Left renal pelvis (tissue), 4 donors: ENCODE measurements around the gene HLX. TPM values are rescaled to one million over a fixed set of nuclear protein-coding genes. Genes with fewer than 3 reads are reported as not detected.

ENCODE experiments used
- DNase-seq, 4 donors: peaks; one replicate each; pipeline ENCODE4 v3.0.0-alpha.2; 2013; ENCODE audit warnings: low read depth in 4 of 4, low spot score in 3 of 4
- polyA plus RNA-seq, 4 donors: library from polyadenylated mRNA; unstranded; fragments of 120-200 nt; gene quantifications; one replicate each; pipeline ENCODE4 v1.2.1, GENCODE V29; 2013; ENCODE audit not compliant: insufficient read length in 4 of 4

HLX gene
- polyA plus RNA-seq, 4 donors: 8.3 to 11.2 (median 9.6) TPM

DNA sequence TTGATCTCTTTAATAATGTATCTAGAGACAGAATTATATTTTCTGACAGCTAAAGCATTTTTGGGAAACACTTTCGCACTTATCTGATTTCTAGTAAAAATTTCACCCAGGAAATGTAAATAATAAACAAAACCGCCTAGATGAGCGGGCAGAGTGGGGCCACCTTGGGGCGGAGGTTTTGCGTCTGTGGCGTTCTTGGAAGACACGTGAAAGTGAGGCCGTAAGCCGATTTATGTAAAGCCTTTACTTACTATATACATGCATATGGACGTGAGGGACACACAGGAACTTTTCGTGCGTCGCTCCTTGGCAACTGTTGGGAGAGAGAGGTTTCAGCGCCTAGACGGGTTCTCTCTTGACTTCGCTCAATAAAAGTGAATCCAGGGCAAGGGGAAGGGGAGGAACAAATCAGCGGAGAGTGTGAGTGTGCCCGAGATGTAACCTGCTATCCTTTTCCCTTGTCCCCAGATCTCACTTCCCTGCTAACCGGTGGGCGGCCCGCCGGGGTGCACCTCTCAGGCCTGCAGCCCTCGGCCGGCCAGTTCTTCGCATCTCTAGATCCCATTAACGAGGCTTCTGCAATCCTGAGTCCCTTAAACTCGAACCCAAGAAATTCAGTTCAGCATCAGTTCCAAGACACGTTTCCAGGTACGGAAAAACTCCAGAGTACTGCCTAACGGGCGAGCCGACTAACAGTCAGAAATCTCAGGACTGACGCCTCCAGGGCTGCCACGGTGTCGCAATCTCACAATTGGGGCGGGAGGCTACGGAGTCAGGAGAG, 1.7 kb downstream of the HLX start:
- no peak for DNase-seq

DNA sequence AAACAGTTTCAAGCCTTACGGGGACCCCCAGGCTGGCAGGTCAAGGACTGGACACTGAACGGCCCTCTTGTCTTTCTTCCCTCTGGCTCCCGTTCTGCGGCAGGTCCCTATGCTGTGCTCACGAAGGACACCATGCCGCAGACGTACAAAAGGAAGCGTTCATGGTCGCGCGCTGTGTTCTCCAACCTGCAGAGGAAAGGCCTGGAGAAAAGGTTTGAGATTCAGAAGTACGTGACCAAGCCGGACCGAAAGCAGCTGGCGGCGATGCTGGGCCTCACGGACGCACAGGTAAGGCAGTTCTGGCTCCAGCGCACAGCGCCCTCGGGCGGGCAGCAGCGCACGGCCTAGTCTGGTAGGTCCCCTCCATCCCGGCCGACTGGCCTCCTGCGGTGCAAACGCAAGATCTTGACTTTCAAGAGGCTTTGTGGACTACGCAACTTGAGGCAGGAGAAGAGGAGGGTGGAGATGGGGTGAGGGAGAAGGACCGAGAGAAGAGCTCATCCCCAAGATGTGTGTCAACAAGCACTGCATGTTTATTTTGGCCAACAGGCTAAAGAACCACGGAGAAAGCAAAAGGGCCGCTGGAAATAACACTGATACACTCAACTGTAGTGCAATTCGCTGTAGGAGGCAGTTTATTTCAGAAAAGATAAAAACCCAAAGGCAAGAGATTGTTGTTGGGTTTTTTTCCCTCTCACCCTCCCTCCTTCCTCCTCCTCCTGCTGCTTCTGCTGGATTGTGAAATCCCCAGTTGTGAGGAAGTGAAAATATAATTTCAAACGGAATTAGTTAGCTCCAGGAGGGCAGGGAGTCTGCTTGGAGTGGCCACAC, 3.0 kb downstream of the HLX start:
- no peak for DNase-seq

DNA sequence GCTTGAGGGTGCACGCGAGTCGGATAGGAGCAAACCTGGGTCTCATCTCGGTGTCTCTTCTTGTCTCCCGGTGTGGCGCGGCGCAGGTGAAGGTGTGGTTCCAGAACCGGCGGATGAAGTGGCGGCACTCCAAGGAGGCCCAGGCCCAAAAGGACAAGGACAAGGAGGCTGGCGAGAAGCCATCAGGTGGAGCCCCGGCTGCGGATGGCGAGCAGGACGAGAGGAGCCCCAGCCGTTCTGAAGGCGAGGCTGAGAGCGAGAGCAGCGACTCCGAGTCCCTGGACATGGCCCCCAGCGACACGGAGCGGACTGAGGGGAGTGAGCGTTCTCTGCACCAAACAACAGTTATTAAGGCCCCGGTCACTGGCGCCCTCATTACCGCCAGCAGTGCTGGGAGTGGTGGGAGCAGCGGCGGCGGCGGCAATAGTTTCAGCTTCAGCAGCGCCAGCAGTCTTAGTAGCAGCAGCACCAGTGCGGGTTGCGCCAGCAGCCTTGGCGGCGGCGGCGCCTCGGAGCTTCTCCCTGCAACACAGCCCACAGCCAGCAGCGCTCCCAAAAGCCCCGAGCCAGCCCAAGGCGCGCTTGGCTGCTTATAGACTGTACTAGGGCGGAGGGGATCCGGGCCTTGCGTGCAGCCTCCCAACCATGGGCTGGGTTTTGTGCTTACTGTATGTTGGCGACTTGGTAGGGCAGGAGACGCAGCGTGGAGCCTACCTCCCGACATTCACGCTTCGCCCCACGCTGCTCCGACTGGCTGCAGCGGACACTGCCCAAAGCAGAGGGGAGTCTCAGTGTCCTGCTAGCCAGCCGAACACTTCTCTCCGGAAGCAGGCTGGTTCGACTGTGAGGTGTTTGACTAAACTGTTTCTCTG, 5.1 kb downstream of the HLX start:
- no peak for DNase-seq

DNA sequence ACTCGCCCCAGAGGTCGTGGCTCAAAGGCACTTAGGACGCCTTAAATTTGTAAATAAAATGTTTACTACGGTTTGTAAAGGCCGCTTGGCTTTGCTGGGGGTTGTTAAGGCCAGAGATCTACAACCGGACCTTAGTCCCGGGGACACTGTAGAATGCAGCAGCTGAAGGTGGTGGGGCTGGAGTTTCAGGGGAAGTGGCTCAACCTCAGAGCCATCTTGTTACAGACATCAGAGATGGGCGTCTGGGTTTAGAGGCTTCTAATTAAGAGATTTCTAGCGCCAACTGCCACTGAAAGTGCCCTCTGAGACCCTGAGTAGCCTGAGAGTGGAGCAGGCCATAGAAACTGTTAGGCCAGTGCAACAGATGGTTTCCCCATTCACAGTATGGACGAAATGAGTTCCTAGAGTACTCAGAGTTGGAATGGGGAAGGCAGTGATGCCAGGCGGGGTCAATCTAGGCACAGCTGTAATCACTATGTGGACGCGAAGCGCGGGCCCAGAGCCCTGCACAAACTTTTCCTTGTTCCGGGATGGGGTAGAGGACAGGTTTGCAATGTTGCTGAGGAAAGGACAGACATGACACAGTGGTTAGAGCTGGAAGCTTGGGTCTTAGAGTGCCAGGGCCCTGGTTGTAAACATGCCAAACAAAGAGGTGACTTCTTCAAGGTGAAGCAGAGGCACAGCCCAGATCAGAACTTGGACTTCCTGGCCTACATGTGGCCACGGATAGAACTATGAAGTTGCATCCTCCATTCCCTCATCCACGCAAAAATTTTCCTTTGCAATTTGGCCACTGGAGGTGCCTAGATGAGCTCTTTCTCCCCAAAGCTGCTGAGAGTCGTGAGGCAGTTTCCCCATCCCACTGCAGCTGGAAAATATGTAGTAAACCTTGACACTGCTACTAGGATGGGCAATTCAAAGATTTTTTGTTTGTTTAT, 6.0 kb downstream of the HLX start:
- no peak for DNase-seq

DNA sequence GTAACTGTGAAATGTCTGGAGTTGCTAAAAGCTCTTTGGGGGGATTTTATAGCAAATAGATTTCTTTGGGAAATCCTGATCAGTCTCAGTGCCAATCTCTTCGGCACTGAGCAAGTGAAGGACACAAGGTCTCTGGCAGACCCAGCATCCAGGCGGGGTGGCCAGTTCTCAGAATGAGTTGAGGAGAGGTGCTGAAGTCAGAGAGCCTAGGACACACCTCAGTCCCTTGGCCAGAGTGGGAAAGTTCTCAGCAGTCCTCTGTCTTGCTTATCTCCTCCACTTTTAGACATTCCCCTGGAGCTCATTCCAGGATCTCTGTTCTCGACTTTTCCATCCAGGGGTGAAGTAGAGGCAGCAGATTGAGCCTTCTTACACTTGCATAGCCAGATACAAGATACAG, 6.7 kb downstream of the HLX start:
- DNase-seq: no peak

DNA sequence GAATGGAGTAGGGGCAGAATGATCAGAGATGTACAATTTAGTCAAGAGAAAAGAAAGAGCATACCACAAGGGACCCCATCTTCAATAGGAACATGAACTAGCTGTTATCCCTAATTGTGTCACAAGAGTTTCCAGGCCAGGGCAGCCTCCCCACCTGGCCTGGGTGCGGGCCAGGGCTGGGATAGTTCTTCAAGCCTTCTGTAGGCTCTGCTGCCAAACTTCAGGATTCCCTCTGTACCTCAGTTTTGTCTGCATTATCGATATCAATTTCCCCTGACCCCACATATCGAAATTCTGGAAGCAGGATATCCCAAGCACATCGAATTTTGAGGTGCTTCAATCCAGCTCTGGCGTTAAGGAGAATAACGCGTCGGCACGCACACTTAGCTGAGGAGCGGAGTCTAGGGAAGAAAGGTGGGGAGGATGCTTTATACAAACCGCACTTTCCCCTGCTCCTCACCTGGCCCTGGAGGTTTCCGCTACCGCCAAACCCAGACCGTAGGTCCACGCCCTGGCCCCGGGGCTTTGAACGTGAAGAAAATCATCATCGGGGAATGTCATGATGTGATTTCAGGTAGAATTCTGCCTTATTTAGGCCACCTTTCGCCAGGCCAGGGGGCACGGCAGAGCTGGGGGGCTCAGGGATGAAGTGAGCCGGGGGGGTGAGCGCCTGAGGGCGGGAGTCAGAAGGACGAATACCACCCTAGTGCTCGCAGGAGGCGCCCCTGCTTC, 7.4 kb downstream of the HLX start:
- DNase-seq: no peak

DNA sequence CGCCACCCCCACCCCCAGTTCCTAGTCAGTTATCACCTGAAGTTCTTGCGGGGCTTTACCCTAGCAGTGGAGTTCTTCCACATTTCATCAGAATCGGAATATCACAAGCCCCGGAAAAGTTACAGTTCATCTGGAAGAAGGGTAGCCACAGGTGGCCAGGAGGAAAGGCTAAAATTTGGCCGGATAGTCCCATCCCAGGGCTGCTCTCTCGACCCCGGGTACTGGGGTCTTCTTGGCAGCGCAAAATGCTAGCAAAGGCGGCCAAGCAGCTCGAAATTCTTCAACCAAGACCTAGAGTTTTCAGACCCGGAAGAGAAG, 7.9 kb downstream of the HLX start:
- no peak for DNase-seq

DNA sequence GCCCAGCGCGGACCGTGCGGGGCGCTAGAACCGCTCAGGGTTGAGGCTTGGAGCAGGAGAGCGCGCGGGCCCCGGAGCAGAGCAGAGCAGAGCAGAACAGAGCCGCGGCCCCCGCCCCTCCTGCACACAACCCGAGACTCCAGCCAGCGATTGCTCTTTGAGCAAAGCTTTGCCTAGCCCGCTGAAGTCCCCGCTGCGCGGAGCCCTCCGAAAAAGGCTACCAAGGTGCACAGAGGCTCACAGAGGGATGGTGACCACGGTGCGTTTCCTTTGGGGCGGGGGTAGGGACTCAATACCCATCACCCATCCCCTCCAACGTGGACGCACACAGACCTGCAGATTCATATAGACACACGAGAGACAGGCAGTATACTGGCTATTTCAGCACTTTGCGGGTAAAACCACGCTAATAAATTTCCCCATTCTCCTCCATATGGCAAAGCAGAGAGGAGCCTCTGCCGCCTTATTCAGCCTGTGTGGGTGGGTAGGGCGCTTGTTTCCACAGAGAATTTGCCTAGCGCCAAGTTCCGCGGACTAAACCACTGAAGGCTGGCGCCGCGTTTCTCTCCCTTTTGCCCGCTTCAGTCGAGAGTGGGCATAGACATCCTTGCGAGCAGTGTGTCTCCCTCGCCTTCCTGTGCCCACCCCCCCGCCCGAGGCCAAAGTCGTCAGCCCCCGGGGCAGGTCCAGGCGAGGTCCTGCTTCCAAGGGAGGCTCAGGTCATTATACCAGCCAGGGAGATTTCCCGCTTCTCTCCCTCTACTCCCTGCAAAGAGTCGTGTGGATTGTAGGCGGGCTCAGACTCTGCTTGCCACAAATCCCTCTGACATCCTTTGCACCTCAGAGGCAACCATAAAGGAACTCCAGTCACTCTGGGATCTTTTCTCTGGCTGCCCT, 8.5 kb downstream of the HLX start:
- DNase-seq: no peak

DNA sequence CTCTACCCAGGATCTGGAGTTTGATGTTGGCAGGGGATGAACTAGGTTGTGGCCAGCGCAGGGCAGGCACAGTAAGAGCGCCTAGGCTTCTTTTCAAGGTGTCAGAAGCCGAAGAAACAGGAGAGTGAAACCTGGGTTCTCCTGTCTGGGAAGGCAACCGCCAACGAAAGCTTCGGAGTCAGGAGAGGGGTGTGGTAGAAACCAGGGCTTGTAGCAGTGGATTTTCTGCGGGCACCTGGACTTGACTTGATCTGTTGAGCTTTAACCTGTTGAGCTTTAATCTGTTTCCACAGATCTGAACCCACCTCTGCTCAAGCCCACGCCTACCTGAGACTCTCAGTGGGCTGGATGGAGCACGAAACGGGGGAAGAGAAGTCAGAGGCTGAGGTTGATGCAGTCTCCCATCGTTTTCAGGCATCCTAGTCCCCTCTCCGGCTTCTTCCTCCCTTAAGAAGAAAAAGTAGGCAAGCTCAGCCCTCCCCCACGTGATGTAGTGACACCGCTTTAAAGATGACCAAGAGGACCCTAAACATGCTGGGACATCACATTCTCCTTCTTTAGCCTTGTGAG, 9.3 kb downstream of the HLX start:
- no peak for DNase-seq

DNA sequence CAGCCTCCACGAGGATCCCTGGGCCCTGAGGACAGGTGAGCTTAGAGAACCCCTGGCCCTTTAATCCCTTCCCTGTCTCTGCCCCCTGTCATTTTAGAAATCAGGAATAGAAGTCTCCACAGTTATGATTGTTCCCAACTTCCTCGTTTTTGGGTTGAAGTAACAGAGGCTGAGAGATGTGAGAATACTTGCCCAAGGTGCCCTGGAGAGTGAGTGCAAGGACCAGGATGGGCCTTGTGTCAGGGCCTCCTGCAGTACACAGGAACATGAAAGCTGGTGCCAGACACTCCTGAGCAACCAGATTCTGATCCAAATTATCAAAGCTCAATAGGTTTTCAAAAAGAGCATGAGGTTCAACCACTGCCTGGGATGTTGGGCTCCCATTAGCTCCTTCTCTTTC, 10.1 kb downstream of the HLX start:
- DNase-seq: no peak

DNA sequence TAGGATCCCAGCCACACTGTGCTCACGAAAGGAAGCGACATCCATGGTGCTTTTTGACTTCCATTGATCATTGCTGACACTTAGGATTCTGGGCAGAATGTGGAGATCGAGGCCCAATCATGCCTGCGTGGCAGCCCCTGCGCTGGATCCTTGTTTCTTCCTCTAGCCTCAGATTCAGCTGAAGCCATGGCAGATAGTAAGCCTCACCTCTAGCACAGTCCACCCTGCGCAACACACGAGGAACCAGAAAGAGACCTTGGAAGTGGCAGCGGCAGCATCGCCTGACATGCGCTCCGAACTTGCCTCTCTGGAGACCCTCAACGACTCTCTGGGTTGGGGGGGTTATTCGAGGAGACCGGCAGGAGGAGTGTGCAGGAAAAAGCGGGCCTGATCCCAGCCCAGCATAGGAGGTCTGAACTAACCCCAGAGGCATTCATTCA, 10.6 kb downstream of the HLX start:
- DNase-seq: no peak

DNA sequence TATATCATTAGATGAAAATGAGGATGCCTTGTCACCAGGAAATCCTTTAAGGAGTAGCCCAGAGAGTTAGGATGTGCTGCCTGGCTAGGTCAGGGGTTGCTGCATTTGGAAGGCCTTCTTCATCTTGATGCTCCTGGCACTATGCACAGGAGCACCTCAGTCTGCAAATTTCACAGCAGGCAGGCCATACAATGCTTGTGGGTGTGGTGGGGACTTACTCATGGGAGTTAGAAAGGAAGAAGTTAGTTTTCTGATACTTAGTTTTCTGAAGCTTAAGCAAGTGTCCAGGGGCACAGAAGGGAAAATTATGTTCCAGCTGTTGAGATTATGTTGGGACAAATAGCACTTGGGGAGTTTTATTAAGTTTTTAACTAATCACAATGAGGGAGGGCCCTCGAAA, 11.4 kb downstream of the HLX start:
- DNase-seq: no peak

DNA sequence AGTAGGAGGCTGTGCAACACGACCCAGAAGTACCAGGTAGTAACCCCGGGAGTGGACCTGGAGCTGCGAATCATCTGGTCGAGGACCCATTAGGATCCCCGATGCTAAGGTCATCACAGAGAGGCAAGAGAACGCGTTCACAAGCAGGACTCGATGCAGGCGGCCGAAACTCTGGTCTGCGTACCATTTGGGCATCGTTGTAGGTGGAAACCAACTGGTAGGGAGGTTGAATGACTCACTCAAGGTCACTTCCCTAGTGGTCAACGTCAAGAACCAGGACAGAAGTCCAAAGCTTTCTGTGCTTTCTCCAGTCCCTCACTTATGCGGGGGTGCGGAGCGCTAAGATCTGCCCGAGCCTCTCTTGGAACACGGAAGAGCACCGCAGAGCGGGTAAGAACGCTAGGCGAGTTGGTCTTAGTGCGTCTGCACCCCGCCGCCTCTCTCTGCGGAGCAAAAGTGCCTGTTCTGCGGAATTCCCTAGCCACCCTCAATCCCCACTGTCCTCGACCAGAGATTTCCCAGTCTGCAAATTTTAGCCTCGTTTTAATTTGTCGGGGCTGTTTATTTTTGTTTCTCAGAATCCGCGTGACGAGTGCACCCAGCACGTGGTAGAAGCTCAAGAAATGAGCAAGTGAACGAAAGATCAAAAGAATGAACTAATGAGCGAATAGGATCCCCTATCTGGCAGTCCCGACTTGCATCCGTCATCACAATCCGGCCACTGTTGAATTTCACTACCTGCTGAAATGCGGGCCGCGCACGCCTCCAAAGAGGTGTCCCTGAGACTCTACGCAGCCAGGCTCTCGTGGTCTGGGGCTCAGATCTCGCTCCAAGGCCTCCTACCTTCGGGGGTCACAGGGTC, 12.2 kb downstream of the HLX start:
- DNase-seq: no peak

DNA sequence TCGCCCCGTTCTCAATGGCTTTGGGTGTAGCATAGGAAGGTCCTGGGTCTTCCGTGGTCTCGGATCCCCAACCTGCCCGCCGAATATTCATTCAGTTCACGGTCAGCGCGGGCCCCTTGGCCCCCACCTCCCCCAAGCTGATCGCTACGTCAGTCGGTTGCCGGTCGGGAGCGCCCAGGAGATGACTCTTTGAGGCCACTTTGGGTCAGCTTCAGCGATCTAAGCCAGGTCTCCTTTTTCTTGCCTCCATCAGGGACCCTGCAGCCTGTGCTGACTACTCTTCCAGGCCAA, 12.8 kb downstream of the HLX start:
- DNase-seq: no peak

DNA sequence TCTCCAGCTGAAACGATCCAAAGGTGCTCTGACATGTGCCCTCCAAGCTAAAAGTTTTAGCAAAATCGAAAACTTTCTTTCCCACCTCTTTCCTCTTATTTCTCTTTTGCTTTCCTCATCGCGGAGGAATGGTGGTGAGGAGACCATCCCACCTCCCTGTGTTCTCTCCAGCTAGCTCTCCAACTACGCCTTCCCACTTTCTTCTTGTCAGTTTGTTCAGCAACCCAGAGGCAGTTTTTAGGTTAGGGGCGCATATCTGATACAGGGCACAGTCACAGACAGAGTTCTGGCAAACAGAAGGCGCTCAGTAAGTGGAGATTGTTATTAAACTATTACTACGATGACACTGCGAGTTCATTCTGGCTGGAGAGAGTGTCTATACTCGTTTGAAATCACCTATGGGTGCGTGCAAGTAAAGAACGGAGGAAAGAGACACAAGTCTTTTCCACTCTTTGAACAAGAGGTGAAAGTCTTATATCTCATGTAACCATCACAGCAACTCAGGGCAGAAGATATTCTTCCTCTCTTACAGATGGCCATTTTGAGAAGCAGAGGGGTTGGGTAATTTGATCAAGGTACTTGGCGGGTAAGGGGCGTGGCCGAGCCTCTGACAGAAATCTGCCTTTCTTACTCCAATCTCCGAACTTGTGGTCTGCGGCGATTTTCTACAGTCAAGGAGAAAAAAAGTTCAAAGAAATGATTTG, 13.9 kb downstream of the HLX start:
- no peak for DNase-seq

DNA sequence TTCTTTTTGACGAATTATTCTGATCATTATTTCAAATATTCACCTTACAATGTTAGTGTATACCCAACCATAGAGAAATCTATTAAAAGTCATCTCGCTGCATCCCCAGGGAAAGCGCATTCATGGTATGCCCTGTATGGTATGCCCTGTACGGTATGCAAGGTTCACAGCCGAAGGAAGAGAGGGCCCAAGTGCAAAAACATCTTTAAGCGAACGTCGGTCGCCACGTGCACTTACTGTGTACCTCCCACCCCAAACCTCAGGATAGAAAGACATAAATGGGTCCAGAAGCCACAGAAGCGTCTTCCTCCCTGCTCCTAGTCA, 14.4 kb downstream of the HLX start:
- DNase-seq: no peak
